Measurements from ENCODE around the gene VTI1A. TPM values are rescaled to one million over a fixed set of nuclear protein-coding genes. Genes with fewer than 3 reads are reported as not detected.

VTI1A gene
- total RNA-seq, 1 experiment from 2014 or later = 22.0 TPM

DNA sequence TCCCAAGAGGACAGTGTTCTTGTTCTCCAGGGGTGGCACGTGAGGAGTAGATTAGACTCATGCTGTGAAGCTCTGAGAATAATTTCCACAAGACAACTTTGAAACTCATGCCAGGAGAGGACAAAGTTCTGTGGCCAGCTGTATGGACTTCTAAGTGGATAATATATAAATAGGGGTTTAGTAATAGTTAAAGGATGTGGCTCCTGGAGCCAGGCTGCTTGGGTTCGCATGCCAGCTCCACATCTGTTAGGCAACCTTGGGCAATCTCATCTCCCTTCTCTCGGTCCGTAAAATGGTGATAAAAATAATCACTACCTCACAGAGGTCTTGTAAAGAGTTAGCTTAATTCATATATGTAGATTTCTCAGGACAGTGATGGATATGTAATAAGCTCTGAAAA, 37.3 kb upstream of the VTI1A start:
- H3K9ac ChIP-seq (ENCODE audit: extremely low read depth, insufficient read length, low read length) = no peak overlapping the region
- no peaks in the 10 kb centered on the region for H3K79me2 ChIP-seq (ENCODE audit: insufficient read depth, low read length)
- no peaks in the 10 kb centered on the region for H4K20me1 ChIP-seq (ENCODE audit: control insufficient read depth, insufficient read depth, insufficient read length)
- H4K8ac ChIP-seq (replicated peaks; ENCODE audit: insufficient read length, low read depth, low read length) = no peak overlapping the region
- no peak overlapping the region for H2BK5ac ChIP-seq (ENCODE audit: insufficient read length, low read length)
- H3T11ph ChIP-seq (ENCODE audit: low read length) = no peak overlapping the region
- H2BK120ac ChIP-seq (ENCODE audit: low read depth, low read length, poor library complexity, severe bottlenecking) = no peak overlapping the region
- no peak overlapping the region for H2AK5ac ChIP-seq (ENCODE audit: insufficient read length, low read length)
- TF ChIP-seq, protein P1, sequence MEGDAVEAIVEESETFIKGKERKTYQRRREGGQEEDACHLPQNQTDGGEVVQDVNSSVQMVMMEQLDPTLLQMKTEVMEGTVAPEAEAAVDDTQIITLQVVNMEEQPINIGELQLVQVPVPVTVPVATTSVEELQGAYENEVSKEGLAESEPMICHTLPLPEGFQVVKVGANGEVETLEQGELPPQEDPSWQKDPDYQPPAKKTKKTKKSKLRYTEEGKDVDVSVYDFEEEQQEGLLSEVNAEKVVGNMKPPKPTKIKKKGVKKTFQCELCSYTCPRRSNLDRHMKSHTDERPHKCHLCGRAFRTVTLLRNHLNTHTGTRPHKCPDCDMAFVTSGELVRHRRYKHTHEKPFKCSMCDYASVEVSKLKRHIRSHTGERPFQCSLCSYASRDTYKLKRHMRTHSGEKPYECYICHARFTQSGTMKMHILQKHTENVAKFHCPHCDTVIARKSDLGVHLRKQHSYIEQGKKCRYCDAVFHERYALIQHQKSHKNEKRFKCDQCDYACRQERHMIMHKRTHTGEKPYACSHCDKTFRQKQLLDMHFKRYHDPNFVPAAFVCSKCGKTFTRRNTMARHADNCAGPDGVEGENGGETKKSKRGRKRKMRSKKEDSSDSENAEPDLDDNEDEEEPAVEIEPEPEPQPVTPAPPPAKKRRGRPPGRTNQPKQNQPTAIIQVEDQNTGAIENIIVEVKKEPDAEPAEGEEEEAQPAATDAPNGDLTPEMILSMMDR (conservative IDR thresholded peaks at IDR 0.05) = no peak
- no peak overlapping the region for H3K56ac ChIP-seq (ENCODE audit: insufficient read length, low read depth, low read length)
- no peaks in the 10 kb centered on the region for H3K27me3 ChIP-seq (ENCODE audit: insufficient read depth, low read length)
- H2BK12ac ChIP-seq (ENCODE audit: insufficient read length, low read depth, low read length) = no peak overlapping the region
- no peak overlapping the region for H3K23ac ChIP-seq (ENCODE audit: insufficient read length, low read depth, low read length)
- Mint-ChIP-seq H3K9me3 (no peaks in the 10 kb centered on the region), H3K4me1 (no peaks in the 10 kb centered on the region), H3K36me3 (ENCODE audit: insufficient read depth in 1 of 3, low read depth in 3 of 3) (no peaks in the 10 kb centered on the region), H3K27me3 (ENCODE audit: low read depth) (peaks cover 13% of the 10 kb centered on the region), H3K27ac (no peak overlapping the region), H3K4me3 (no peak overlapping the region)
- DNase-seq = no peak
- no peaks in the 10 kb centered on the region for H3K23me2 ChIP-seq (ENCODE audit: insufficient read length, low read depth, low read length, poor library complexity, severe bottlenecking)
- no peak overlapping the region for H4K91ac ChIP-seq (ENCODE audit: insufficient read length, low read depth, low read length)
- no peak overlapping the region for H2BK15ac ChIP-seq (ENCODE audit: low read depth, low read length)
- no peak overlapping the region for H2AFZ ChIP-seq (ENCODE audit: low read length)
- H3K27ac ChIP-seq (ENCODE audit: insufficient read length, low read depth, low read length) = no peak overlapping the region
- no CpG with 5 or more reads among the region's 4 CpGs for WGBS (ENCODE audit: extremely low coverage, insufficient read length, low lambda C conversion rate)
- H3K9me3 ChIP-seq (ENCODE audit: control insufficient read depth, low read depth, low read length) = no peaks in the 10 kb centered on the region
- no peak overlapping the region for H3K14ac ChIP-seq (ENCODE audit: insufficient read depth, low read length)
- no peaks in the 10 kb centered on the region for H3K4me1 ChIP-seq (ENCODE audit: insufficient read depth, low read length)
- no peak overlapping the region for H3K4me2 ChIP-seq (ENCODE audit: insufficient read depth, insufficient read length, low read length)
- no peak overlapping the region for H2BK20ac ChIP-seq (ENCODE audit: low read depth, low read length, poor library complexity, severe bottlenecking)
- no peak overlapping the region for H3K4ac ChIP-seq (ENCODE audit: low read depth, low read length)
- H3K18ac ChIP-seq (ENCODE audit: insufficient read length, low read depth, low read length) = no peak overlapping the region
- H4K5ac ChIP-seq (ENCODE audit: insufficient read length, low read depth, low read length) = no peak overlapping the region
- H3K79me1 ChIP-seq (ENCODE audit: insufficient read depth, low read depth, low read length, poor library complexity, severe bottlenecking) = no peaks in the 10 kb centered on the region

All from H9 (cell line).